CD4-positive, CD25-positive, alpha-beta regulatory T cell (primary cell): ENCODE results near the gene ASB1. TPM values are rescaled to one million over a fixed set of nuclear protein-coding genes. Genes with fewer than 3 reads are reported as not detected.

Source experiments
- ATAC-seq, 2 donors: fragments of 150-1000 bp; cut with Tn5 transposase; one replicate each; pipeline ENCODE4 v1.10.0; 2021; ENCODE audit warnings: low read depth in 2 of 2, moderate number of reproducible peaks in 2 of 2, moderate library complexity in 1 of 2
- DNase-seq, 3 donors: peaks; one replicate each; pipeline versions ENCODE4 v3.0.0 to v3.0.0-alpha.2; 2012 to 2022; ENCODE audit warnings: mixed read lengths in 1 of 3
- H3K27ac ChIP-seq: one replicate; pipeline ENCODE4 v1.7.0; 2013; ENCODE audit warnings: mild to moderate bottlenecking, low read length; ENCODE audit not compliant: insufficient read depth, poor library complexity, severe bottlenecking
- H3K27me3 ChIP-seq: one replicate; pipeline ENCODE4 v1.7.0; 2013; ENCODE audit warnings: low read length; ENCODE audit not compliant: control insufficient read depth, insufficient read depth
- H3K36me3 ChIP-seq: one replicate; pipeline ENCODE4 v1.7.0; 2013; ENCODE audit warnings: mild to moderate bottlenecking, low read length, moderate library complexity; ENCODE audit not compliant: control insufficient read depth, insufficient read depth
- H3K4me1 ChIP-seq: 2 replicates; pipeline ENCODE4 v1.7.0; 2013; ENCODE audit warnings: mild to moderate bottlenecking, low read length; ENCODE audit not compliant: insufficient read depth, control insufficient read depth, poor library complexity, severe bottlenecking
- H3K4me3 ChIP-seq: one replicate; pipeline ENCODE4 v1.7.0; 2013; ENCODE audit warnings: low read depth, mild to moderate bottlenecking, low read length, moderate library complexity
- H3K9me3 ChIP-seq, 2 experiments: 1 replicate in 1 of 2; 2 replicates in 1 of 2; pipeline ENCODE4 v1.7.0; 2013; ENCODE audit warnings: low read length in 2 of 2, mild to moderate bottlenecking in 1 of 2, moderate library complexity in 1 of 2; ENCODE audit not compliant: control insufficient read depth in 2 of 2
- H3K27ac Mint-ChIP-seq, 3 donors: one replicate each; pipeline ENCODE4 v1.8.0; 2020 to 2022; ENCODE audit warnings: mild to moderate bottlenecking in 3 of 3, mixed read lengths in 3 of 3, moderate library complexity in 2 of 3
- H3K27me3 Mint-ChIP-seq: one replicate; pipeline ENCODE4 v1.8.0; 2022; ENCODE audit warnings: mild to moderate bottlenecking, mixed read lengths
- H3K36me3 Mint-ChIP-seq: one replicate; pipeline ENCODE4 v1.8.0; 2020; ENCODE audit warnings: mixed read lengths
- H3K4me1 Mint-ChIP-seq, 4 donors: one replicate each; pipeline ENCODE4 v1.8.0; 2020 to 2022; ENCODE audit warnings: mixed read lengths in 4 of 4, mild to moderate bottlenecking in 1 of 4
- H3K4me3 Mint-ChIP-seq, 4 donors: one replicate each; pipeline ENCODE4 v1.8.0; 2020 to 2022; ENCODE audit warnings: mild to moderate bottlenecking in 4 of 4, mixed read lengths in 4 of 4, moderate library complexity in 3 of 4
- H3K9me3 Mint-ChIP-seq, 7 donors: one replicate each; pipeline ENCODE4 v1.8.0; 2020 to 2022; ENCODE audit warnings: mixed read lengths in 7 of 7, mild to moderate bottlenecking in 3 of 7, moderate library complexity in 2 of 7
- polyA plus RNA-seq, 4 donors: library from polyadenylated mRNA; unstranded; fragments of 300-500 nt; fragmentation: Illumina TruSeq; gene quantifications; one replicate each; pipeline ENCODE4 v1.2.3, GENCODE V29; 2021
- total RNA-seq: library from RNA; stranded (reverse); gene quantifications from one replicate; pipeline ENCODE4 v1.2.3, GENCODE V29; 2022

Gene ASB1
- total and polyA plus RNA-seq, 5 donors from 2014 or later, result 17.6 to 23.0 (median 21.7) TPM

- H3K36me3 Mint-ChIP-seq, result peaks cover 10% of the 10 kb centered on the region
- no peak overlapping the region for H3K27ac Mint-ChIP-seq
- H3K36me3 ChIP-seq, result no peaks in the 10 kb centered on the region
- no peaks in the 10 kb centered on the region for H3K4me1 ChIP-seq
- H3K9me3 Mint-ChIP-seq, result peaks cover 0 to 32% (median 12%) of the 10 kb centered on the region in 7 donors
- H3K27ac ChIP-seq, result no peak overlapping the region
- no peak overlapping the region for H3K4me3 ChIP-seq
- H3K27me3 Mint-ChIP-seq, result peaks cover 12% of the 10 kb centered on the region
- no peak for ATAC-seq
- H3K4me1 Mint-ChIP-seq, result peaks cover 0 to 3% (median 0%) of the 10 kb centered on the region in 4 donors
- no peak for DNase-seq
- no peak overlapping the region for H3K4me3 Mint-ChIP-seq
- H3K9me3 ChIP-seq, result peaks cover 21 to 27% of the 10 kb centered on the region in 2 experiments
- no peaks in the 10 kb centered on the region for H3K27me3 ChIP-seq
These were observed 51.5 kb downstream of the ASB1 start for GRCh38 chr2:238478216-238478615.

GRCh38 chr2:238479847-238480246 is 53.1 kb downstream of the ASB1 start:
- Histone ChIP-seq H3K36me3 (no peaks in the 10 kb centered on the region), H3K27me3 (no peaks in the 10 kb centered on the region), H3K27ac (no peak overlapping the region), H3K4me1 (no peaks in the 10 kb centered on the region), H3K4me3 (no peak overlapping the region), H3K9me3 (peaks cover 11 to 12% of the 10 kb centered on the region in 2 experiments)
- peaks cover 0 to 18% (median 7%) of the 10 kb centered on the region in 7 donors for H3K9me3 Mint-ChIP-seq
- H3K27me3 Mint-ChIP-seq, result peaks cover 12% of the 10 kb centered on the region
- ATAC-seq, result no peak
- peak overlapping the region in 1 of 3 donors; percentile 58 for H3K27ac Mint-ChIP-seq
- DNase-seq, result no peak
- H3K4me1 Mint-ChIP-seq, result no peaks in the 10 kb centered on the region
- H3K36me3 Mint-ChIP-seq, result peaks cover 6% of the 10 kb centered on the region
- H3K4me3 Mint-ChIP-seq, result no peak overlapping the region

GRCh38 chr2:238483021-238483420 is 56.3 kb downstream of the ASB1 start:
- Mint-ChIP-seq H3K4me3 (no peak overlapping the region), H3K27me3 (peaks cover 12% of the 10 kb centered on the region), H3K36me3 (peaks cover 5% of the 10 kb centered on the region), H3K27ac (no peak overlapping the region), H3K4me1 (no peaks in the 10 kb centered on the region), H3K9me3 (peaks cover 0 to 18% (median 6%) of the 10 kb centered on the region in 7 donors)
- H3K4me3 ChIP-seq, result no peak overlapping the region
- H3K9me3 ChIP-seq, result peaks cover 11 to 12% of the 10 kb centered on the region in 2 experiments
- H3K36me3 ChIP-seq, result no peaks in the 10 kb centered on the region
- H3K4me1 ChIP-seq, result no peaks in the 10 kb centered on the region
- H3K27me3 ChIP-seq, result no peaks in the 10 kb centered on the region
- no peak overlapping the region for H3K27ac ChIP-seq
- no peak for ATAC-seq
- DNase-seq, result no peak

GRCh38 chr2:238483656-238484055 is 56.9 kb downstream of the ASB1 start:
- peaks cover 0 to 18% (median 3%) of the 10 kb centered on the region in 7 donors for H3K9me3 Mint-ChIP-seq
- Histone ChIP-seq H3K4me1 (no peaks in the 10 kb centered on the region), H3K9me3 (peaks cover 11 to 12% of the 10 kb centered on the region in 2 experiments), H3K4me3 (no peak overlapping the region), H3K27me3 (no peaks in the 10 kb centered on the region), H3K27ac (no peak overlapping the region), H3K36me3 (no peaks in the 10 kb centered on the region)
- DNase-seq (no peak), ATAC-seq (no peak)
- peaks cover 8% of the 10 kb centered on the region for H3K27me3 Mint-ChIP-seq
- H3K27ac Mint-ChIP-seq, result no peak overlapping the region
- H3K4me1 Mint-ChIP-seq, result no peaks in the 10 kb centered on the region
- no peaks in the 10 kb centered on the region for H3K36me3 Mint-ChIP-seq
- no peak overlapping the region for H3K4me3 Mint-ChIP-seq

- H3K4me3 ChIP-seq, result no peak overlapping the region
- peaks cover 7% of the 10 kb centered on the region for H3K27me3 Mint-ChIP-seq
- no peak overlapping the region for H3K27ac Mint-ChIP-seq
- no peak overlapping the region for H3K27ac ChIP-seq
- ATAC-seq (no peak), DNase-seq (no peak)
- H3K36me3 Mint-ChIP-seq, result no peaks in the 10 kb centered on the region
- no peak overlapping the region for H3K4me3 Mint-ChIP-seq
- H3K9me3 Mint-ChIP-seq, result peaks cover 0 to 14% (median 2%) of the 10 kb centered on the region in 7 donors
- no peaks in the 10 kb centered on the region for H3K4me1 Mint-ChIP-seq
- peaks cover 7 to 11% of the 10 kb centered on the region in 2 experiments for H3K9me3 ChIP-seq
- H3K27me3 ChIP-seq, result no peaks in the 10 kb centered on the region
- H3K4me1 ChIP-seq, result no peaks in the 10 kb centered on the region
- no peaks in the 10 kb centered on the region for H3K36me3 ChIP-seq
These were observed 58.1 kb downstream of the ASB1 start for GRCh38 chr2:238484522-238485452.

GRCh38 chr2:238486123-238486848 is 59.6 kb downstream of the ASB1 start:
- ATAC-seq (no peak), DNase-seq (no peak)
- Mint-ChIP-seq H3K4me3 (no peak overlapping the region), H3K4me1 (no peaks in the 10 kb centered on the region), H3K27me3 (no peaks in the 10 kb centered on the region), H3K9me3 (peaks cover 0 to 3% (median 0%) of the 10 kb centered on the region in 7 donors), H3K36me3 (no peaks in the 10 kb centered on the region), H3K27ac (no peak overlapping the region)
- Histone ChIP-seq H3K36me3 (no peaks in the 10 kb centered on the region), H3K4me3 (no peak overlapping the region), H3K4me1 (no peaks in the 10 kb centered on the region), H3K9me3 (no peaks in the 10 kb centered on the region), H3K27me3 (no peaks in the 10 kb centered on the region), H3K27ac (no peak overlapping the region)

GRCh38 chr2:238487134-238487533 is 60.4 kb downstream of the ASB1 start:
- H3K36me3 ChIP-seq, result no peaks in the 10 kb centered on the region
- Mint-ChIP-seq H3K27me3 (peaks cover 3% of the 10 kb centered on the region), H3K9me3 (peaks cover 0 to 1% (median 0%) of the 10 kb centered on the region in 7 donors), H3K36me3 (no peaks in the 10 kb centered on the region), H3K4me3 (no peak overlapping the region), H3K4me1 (peaks cover 0 to 2% (median 0%) of the 10 kb centered on the region in 4 donors), H3K27ac (no peak overlapping the region)
- H3K4me1 ChIP-seq, result no peaks in the 10 kb centered on the region
- no peak overlapping the region for H3K4me3 ChIP-seq
- H3K9me3 ChIP-seq, result no peaks in the 10 kb centered on the region
- no peaks in the 10 kb centered on the region for H3K27me3 ChIP-seq
- H3K27ac ChIP-seq, result no peak overlapping the region
- ATAC-seq (no peak), DNase-seq (no peak)
